Activated T-helper 1 cell treated with anti-CD3 and anti-CD28 coated beads, Interleukin-12 subunit alpha, Interleukin-12 subunit beta, Interleukin-2, Interleukin-4 antibody, amounts not matched to agents 30 ng/mL and 10 ng/mL and 1 ng/mL, durations not matched to agents 14 hours and 24 hours and 36 hours (primary cell): Measurements from ENCODE around the gene ADCY4. TPM values are rescaled to one million over a fixed set of nuclear protein-coding genes. Genes with fewer than 3 reads are reported as not detected.

Experiments used
- DNase-seq: peaks from one replicate; pipeline ENCODE4 v3.0.0; 2021; ENCODE audit warnings: low spot score
- H3K27ac Mint-ChIP-seq: one replicate; pipeline ENCODE4 v1.8.0; 2021; ENCODE audit warnings: mild to moderate bottlenecking, mixed read lengths
- H3K27me3 Mint-ChIP-seq: one replicate; pipeline ENCODE4 v1.8.0; 2022; ENCODE audit warnings: mild to moderate bottlenecking, moderate library complexity, mixed read lengths; ENCODE audit not compliant: insufficient read depth
- H3K36me3 Mint-ChIP-seq: one replicate; pipeline ENCODE4 v1.8.0; 2021; ENCODE audit warnings: low read depth, mixed read lengths
- H3K4me1 Mint-ChIP-seq: one replicate; pipeline ENCODE4 v1.8.0; 2021; ENCODE audit warnings: low read depth, mixed read lengths
- H3K4me3 Mint-ChIP-seq: one replicate; pipeline ENCODE4 v1.8.0; 2021; ENCODE audit warnings: mild to moderate bottlenecking, moderate library complexity, mixed read lengths
- H3K9me3 Mint-ChIP-seq: one replicate; pipeline ENCODE4 v1.8.0; 2021; ENCODE audit warnings: mixed read lengths
- intact Hi-C: fragments of 100-400 bp; cut with micrococcal nuclease; formaldehyde crosslinking; loops from one replicate; pipeline ENCODE4 v1.15.1; 2024
- total RNA-seq: library from RNA; stranded (reverse); gene quantifications from 2 replicates; pipeline ENCODE4 v1.2.3, GENCODE V29; 2022

The ADCY4 gene
- total RNA-seq, 1 donor from 2014 or later, result 1.5 TPM

DNA sequence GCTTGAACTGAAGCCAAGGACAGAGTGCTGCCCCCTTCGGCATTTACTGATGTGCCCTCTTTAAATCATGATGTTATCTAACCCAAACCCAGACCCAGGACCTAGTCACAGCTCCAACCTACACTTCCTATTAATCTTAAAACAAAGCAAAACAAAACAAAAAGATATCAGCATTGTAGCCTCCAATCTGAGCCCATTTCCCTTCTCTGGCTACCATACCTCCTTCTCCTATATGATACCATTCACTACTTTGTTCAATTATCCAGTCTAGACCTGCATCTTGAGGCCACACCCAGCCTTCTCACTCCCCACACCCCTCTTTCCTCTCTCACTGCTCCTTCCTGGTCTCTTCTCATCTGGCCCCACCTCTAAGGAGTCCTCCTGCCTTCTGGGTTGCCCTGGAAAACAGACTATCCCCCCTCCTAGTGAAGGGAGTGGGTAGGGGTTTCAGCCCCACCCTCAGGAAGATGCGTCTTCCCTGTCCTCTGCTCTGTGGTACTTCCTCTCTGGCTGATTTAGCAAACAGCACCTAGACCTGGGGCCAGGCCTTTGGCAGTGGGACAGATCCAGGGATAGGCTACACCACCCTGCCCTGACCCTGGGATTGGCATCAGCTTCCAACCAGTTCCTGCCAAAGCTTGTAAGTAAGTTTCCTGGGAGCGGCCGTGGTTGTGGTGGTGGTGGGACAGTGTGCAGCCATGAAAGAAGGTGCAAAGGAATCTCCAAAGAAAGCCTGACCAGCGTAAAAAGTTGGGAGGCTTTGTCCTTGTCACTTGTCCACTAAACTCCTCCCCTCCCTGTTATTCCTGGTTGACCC lies 20.3 kb downstream of the ADCY4 start:
- intact Hi-C loops, result no loop called here
- Mint-ChIP-seq H3K9me3 (no peaks in the 10 kb centered on the region), H3K4me3 (peak overlapping the region; percentile 41), H3K36me3 (peaks cover 25% of the 10 kb centered on the region), H3K4me1 (peaks cover 66% of the 10 kb centered on the region), H3K27me3 (peaks cover 6% of the 10 kb centered on the region), H3K27ac (peak overlapping the region; percentile 72)
- no peak for DNase-seq

DNA sequence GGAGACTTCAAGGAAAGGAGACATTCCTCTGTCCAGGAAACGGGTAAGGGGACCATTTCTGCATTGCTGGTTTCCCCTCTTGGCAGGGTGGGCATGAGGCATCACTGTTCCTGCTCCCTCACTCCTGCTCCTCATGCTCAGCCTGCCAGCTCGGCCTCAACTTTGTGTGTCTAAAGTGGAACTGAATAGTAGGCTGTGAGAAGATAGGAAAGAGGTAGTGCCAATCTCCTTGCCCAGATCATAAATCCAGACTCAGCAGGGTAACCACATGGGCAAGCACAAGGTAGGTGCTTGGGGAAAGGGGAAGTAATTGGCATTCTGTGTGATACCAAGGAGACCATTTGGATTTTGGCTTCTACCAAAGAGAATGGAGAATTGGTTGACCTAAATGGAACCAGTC lies 21.0 kb downstream of the ADCY4 start:
- Mint-ChIP-seq H3K4me3 (peak overlapping the region; percentile 41), H3K9me3 (no peaks in the 10 kb centered on the region), H3K4me1 (peaks cover 72% of the 10 kb centered on the region), H3K27me3 (peaks cover 4% of the 10 kb centered on the region), H3K27ac (peak overlapping the region; percentile 78), H3K36me3 (peaks cover 30% of the 10 kb centered on the region)
- DNase-seq, result no peak
- intact Hi-C loops, result loop anchor here (2.0 kb wide), 2 partner anchors 15 to 19 kb away; partner anchors contain the start of genes DHRS1 and NOP9

DNA sequence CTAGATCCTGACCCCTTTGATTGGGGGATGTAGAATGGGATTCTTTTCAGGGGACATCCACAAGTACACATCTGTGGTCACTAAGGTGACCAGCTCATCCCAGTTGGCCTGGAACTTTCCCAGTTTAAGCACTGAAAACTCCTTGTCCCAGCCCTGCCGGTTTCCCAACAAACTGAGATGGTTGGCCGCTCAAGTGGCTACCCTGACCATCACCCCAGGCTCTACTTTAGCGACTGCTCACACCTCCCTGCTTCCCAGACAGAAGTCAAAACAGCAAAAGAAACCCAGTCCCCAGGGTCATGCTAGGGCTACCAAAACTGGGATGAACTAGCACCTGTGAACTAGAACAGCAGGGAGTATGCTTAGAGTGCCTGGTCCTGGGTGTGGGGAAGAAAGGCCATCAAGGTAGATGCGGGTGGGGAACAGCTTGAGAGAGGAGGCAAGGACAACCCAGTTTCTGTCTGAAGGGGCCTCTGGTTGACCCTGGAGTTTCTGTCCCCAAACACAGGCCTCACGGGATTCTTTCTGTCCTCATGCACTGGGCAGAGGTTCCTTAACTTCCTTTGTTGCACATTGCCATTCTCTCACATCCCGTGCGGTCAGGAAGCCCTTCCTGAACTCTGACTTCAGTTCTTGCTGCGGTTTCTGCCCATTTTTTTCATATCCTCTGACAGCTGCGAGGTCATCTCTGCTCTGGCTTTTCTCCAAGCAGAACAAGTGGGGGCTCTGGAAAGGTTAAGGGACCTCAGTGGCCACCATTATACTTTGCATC lies 21.9 kb downstream of the ADCY4 start:
- Mint-ChIP-seq H3K27me3 (peaks cover 4% of the 10 kb centered on the region), H3K4me3 (peak overlapping the region; percentile 85), H3K9me3 (no peaks in the 10 kb centered on the region), H3K36me3 (peaks cover 36% of the 10 kb centered on the region), H3K27ac (peak overlapping the region; percentile 78), H3K4me1 (peaks cover 79% of the 10 kb centered on the region)
- DNase-seq, result peak; percentile 40
- intact Hi-C loops, result loop anchor here (2.0 kb wide), 2 partner anchors 14 to 20 kb away; partner anchors contain the start of genes DHRS1 and NOP9

- Mint-ChIP-seq H3K27me3 (peaks cover 1% of the 10 kb centered on the region), H3K27ac (peak overlapping the region; percentile 81), H3K36me3 (peaks cover 37% of the 10 kb centered on the region), H3K4me3 (peak overlapping the region; percentile 85), H3K4me1 (peaks cover 79% of the 10 kb centered on the region), H3K9me3 (no peaks in the 10 kb centered on the region)
- intact Hi-C loops, result loop anchor here (2.0 kb wide), 2 partner anchors 13 to 21 kb away; partner anchors contain the start of genes DHRS1 and NOP9
- DNase-seq, result no peak
Measured at GRCh38 chr14:24311837-24312615, 22.8 kb downstream of the ADCY4 start.

DNA sequence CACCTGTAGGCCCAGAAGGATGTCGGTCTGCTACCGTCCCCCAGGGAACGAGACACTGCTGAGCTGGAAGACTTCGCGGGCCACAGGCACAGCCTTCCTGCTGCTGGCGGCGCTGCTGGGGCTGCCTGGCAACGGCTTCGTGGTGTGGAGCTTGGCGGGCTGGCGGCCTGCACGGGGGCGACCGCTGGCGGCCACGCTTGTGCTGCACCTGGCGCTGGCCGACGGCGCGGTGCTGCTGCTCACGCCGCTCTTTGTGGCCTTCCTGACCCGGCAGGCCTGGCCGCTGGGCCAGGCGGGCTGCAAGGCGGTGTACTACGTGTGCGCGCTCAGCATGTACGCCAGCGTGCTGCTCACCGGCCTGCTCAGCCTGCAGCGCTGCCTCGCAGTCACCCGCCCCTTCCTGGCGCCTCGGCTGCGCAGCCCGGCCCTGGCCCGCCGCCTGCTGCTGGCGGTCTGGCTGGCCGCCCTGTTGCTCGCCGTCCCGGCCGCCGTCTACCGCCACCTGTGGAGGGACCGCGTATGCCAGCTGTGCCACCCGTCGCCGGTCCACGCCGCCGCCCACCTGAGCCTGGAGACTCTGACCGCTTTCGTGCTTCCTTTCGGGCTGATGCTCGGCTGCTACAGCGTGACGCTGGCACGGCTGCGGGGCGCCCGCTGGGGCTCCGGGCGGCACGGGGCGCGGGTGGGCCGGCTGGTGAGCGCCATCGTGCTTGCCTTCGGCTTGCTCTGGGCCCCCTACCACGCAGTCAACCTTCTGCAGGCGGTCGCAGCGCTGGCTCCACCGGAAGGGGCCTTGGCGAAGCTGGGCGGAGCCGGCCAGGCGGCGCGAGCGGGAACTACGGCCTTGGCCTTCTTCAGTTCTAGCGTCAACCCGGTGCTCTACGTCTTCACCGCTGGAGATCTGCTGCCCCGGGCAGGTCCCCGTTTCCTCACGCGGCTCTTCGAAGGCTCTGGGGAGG lies 23.9 kb downstream of the ADCY4 start, which contains the start of gene LTB4R:
LTB4R (plus strand) TSS at position 857 of the 959 bp plus-strand sequence. CDS start 4,150 bp downstream, outside the sequence.
- Mint-ChIP-seq H3K27me3 (peaks cover 1% of the 10 kb centered on the region), H3K9me3 (no peaks in the 10 kb centered on the region), H3K4me1 (peaks cover 81% of the 10 kb centered on the region), H3K27ac (peak within 1 kb of the TSS; percentile 84), H3K36me3 (peaks cover 47% of the 10 kb centered on the region), H3K4me3 (peak within 1 kb of the TSS; percentile 85)
- intact Hi-C loops, result loop anchor here (1.0 kb wide), 1 partner anchor 120 kb away; no protein-coding TSS in a partner anchor
- DNase-seq, result peak; percentile 59

DNA sequence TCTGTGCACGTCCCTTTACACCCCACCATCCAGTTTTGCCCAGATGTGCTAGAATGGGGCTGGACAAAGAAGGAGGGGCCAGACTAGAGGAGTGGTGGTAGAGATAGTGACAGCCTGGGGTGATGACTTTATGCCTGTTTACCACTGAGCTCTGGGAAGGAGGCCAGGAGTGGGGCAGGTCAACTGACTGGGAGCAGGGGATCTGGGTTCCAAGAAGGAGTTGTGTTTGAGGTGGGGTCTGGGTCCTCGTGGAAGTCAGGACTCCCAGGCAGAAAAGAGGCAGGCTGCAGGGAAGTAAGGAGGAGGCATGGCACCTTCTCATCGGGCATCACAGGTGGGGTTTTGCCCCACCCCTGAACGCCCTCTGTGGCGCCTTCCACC lies 24.6 kb downstream of the ADCY4 start:
- no peak for DNase-seq
- H3K36me3 Mint-ChIP-seq, result peaks cover 50% of the 10 kb centered on the region
- H3K27me3 Mint-ChIP-seq, result peaks cover 1% of the 10 kb centered on the region
- intact Hi-C loops, result loop anchor here (1.0 kb wide), 1 partner anchor 121 kb away; no protein-coding TSS in a partner anchor
- peak overlapping the region; percentile 78 for H3K4me3 Mint-ChIP-seq
- H3K4me1 Mint-ChIP-seq, result peaks cover 75% of the 10 kb centered on the region
- H3K9me3 Mint-ChIP-seq, result no peaks in the 10 kb centered on the region
- H3K27ac Mint-ChIP-seq, result peak overlapping the region; percentile 84

DNA sequence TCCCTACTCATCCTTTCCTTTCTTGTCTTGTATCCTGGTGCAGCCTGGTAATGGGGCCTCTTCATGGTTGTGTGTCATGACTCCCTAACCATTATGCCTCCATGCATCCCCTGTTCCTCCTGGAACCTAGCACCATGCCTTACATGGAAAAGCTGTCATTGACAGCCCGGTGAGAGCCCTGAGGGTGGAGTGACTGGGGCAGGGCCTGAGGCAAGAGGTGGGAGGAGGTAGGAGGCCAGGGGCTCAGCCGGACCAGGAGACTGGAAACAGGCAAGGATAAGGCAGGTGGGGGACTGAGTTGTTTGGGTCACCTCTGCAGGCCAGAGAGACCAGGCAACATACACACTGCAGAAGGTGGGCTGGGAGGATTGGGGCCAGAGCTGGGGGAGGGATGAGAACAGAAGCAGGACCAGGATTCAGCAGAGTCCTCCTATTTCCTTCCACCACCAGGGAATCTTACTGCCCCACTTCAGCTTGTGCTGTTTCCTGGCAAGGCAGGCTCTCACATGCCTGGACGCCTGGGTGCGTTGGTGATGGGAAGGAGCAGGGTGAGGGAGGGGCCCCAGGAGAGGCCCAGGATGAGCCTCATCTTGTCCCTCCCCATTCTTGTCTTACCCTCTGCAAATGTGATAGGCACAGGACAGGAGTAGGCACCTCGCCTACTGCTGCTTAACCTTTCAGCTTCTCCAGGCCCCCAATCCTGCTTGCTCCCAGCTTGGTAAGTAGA lies 25.2 kb downstream of the ADCY4 start, which contains the start of gene LTB4R2:
LTB4R2 (plus strand) TSS at position 603 of the 727 bp plus-strand sequence. CDS start 525 bp downstream, outside the sequence.
- H3K4me1 Mint-ChIP-seq, result peaks cover 69% of the 10 kb centered on the region
- peak within 1 kb of the TSS; percentile 84 for H3K27ac Mint-ChIP-seq
- H3K4me3 Mint-ChIP-seq, result peak within 1 kb of the TSS; percentile 85
- DNase-seq, result no peak
- no peaks in the 10 kb centered on the region for H3K9me3 Mint-ChIP-seq
- H3K27me3 Mint-ChIP-seq, result peaks cover 1% of the 10 kb centered on the region
- peaks cover 56% of the 10 kb centered on the region for H3K36me3 Mint-ChIP-seq
- intact Hi-C loops, result loop anchor here (1.0 kb wide), 1 partner anchor 122 kb away; no protein-coding TSS in a partner anchor

DNA sequence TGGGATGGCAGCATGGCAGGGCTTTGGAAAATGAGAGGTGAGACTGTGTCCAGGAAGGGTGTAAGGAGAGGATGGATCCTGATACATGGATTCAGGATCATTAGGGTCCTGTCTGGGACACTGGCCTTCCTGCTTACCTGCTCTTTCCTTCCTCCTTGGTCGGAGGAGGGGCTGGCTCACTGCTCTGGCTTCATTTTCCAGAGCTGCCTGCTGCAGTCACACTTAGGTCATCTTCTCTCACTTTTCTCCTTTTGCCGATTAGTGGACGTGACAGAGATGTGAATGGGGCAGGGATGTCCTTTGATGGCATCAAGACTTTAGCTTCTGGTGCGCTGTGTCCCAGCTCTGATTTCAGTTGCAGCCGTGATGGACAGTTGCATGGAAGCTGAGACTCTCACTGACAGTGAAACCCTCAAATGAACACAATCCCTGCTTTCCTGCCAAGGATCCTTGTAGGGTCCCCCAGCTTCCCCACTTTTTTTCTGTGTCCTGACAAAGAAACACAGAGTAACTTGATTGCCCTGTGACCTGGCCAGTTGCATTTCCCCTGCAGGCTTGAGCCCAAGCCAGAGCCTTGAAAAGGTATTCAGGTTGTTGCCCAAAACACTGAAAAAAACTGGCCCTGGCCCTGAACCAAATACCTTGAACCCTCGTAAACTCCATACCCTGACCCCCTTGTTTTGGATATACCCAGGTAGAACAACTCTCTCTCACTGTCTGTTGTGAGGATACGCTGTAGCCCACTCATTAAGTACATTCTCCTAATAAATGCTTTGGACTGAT lies 26.3 kb downstream of the ADCY4 start:
- peak overlapping the region; percentile 25 for H3K4me3 Mint-ChIP-seq
- H3K36me3 Mint-ChIP-seq, result peaks cover 61% of the 10 kb centered on the region
- intact Hi-C loops, result loop anchor here (1.0 kb wide), 3 partner anchors 9 to 92 kb away; partner anchors contain the start of genes DHRS1, MDP1 and NOP9
- no peak for DNase-seq
- H3K4me1 Mint-ChIP-seq, result peaks cover 58% of the 10 kb centered on the region
- no peaks in the 10 kb centered on the region for H3K9me3 Mint-ChIP-seq
- peaks cover 1% of the 10 kb centered on the region for H3K27me3 Mint-ChIP-seq
- no peak overlapping the region for H3K27ac Mint-ChIP-seq

- Mint-ChIP-seq H3K4me1 (peaks cover 50% of the 10 kb centered on the region), H3K27me3 (peaks cover 1% of the 10 kb centered on the region), H3K27ac (peak within 1 kb of the TSS; percentile 64), H3K9me3 (no peaks in the 10 kb centered on the region), H3K36me3 (peaks cover 62% of the 10 kb centered on the region), H3K4me3 (peak within 1 kb of the TSS; percentile 25)
- peak; percentile 45 for DNase-seq
- intact Hi-C loops, result loop anchor here (1.0 kb wide), 3 partner anchors 8 to 91 kb away; partner anchors contain the start of genes DHRS1, MDP1 and NOP9
Measured at GRCh38 chr14:24307575-24308341, 27.1 kb downstream of the ADCY4 start, which contains the start of gene CIDEB. Gene CIDEB (minus strand): TSS chr14:24307977. CDS start chr14:24307858, 119 bp downstream.
